Fibroblast of villous mesenchyme (primary cell): Measurements from ENCODE around the gene TNRC6B. TPM values are rescaled to one million over a fixed set of nuclear protein-coding genes. Genes with fewer than 3 reads are reported as not detected.

Source experiments
- DNase-seq: peaks from one replicate; pipeline ENCODE4 v3.0.0-alpha.2; 2010; ENCODE audit warnings: low read depth
- H3K4me3 ChIP-seq: 2 replicates; pipeline ENCODE4 v1.5.1; 2011; ENCODE audit warnings: low read depth, mild to moderate bottlenecking, low read length
- CTCF ChIP-seq: IDR thresholded peaks from 2 replicates; pipeline ENCODE4 v1.5.1; 2012; ENCODE audit warnings: low read depth, mild to moderate bottlenecking, low read length; ENCODE audit not compliant: insufficient read depth
- total RNA-seq: library from RNA; depleted of rRNA; stranded (reverse); fragments of >200 nt; gene quantifications from 2 replicates; pipeline ENCODE4 v1.2.3, GENCODE V29; 2012

TNRC6B gene
- total RNA-seq, 1 donor = 23.3 TPM

GRCh38 chr22:40345815-40346184 lies 168.1 kb downstream of the TNRC6B start:
- peak; percentile 46 for DNase-seq
- no peak for TF ChIP-seq CTCF
- peak overlapping the region; percentile 75 for H3K4me3 ChIP-seq

- peak within 1 kb of the TSS; percentile 75 for H3K4me3 ChIP-seq
- TF ChIP-seq CTCF = peak; percentile 10
- DNase-seq = peak; percentile 84
Observed at GRCh38 chr22:40346185-40347118, 168.7 kb downstream of the TNRC6B start, which contains the start of gene ADSL. TSS of gene ADSL (plus strand) at chr22:40346500. CDS start at chr22:40346559, 59 bp downstream.

- peak overlapping the region; percentile 75 for H3K4me3 ChIP-seq
- no peak for TF ChIP-seq CTCF
- DNase-seq = no peak
Observed at GRCh38 chr22:40347300-40347699, 169.6 kb downstream of the TNRC6B start.

- DNase-seq = peak; percentile 64
- peak; percentile 84 for TF ChIP-seq CTCF
- no peak overlapping the region for H3K4me3 ChIP-seq
Observed at GRCh38 chr22:40348025-40348658, 170.4 kb downstream of the TNRC6B start.

- DNase-seq = no peak
- TF ChIP-seq CTCF = no peak
- no peak overlapping the region for H3K4me3 ChIP-seq
Observed at GRCh38 chr22:40352763-40353162, 175.0 kb downstream of the TNRC6B start.

- TF ChIP-seq CTCF = no peak
- DNase-seq = no peak
- no peak overlapping the region for H3K4me3 ChIP-seq
Observed at GRCh38 chr22:40361100-40361499, 183.4 kb downstream of the TNRC6B start.
